22Rv1 (cell line): Measurements from ENCODE around the gene TBX5.
"Not testable (repeated sequence)": the region's sequence is repeated elsewhere in the genome, so short reads cannot be mapped to it uniquely, and the experiment has no call there.

Experiments
- H3K27ac ChIP-seq: fragments of 450-650 bp; 2 replicates; pipeline ENCODE4 v1.5.1; 2017
- CTCF ChIP-seq: fragments of 450-650 bp; IDR thresholded peaks from 2 replicates; pipeline ENCODE4 v1.5.1; 2017; ENCODE audit warnings: mild to moderate bottlenecking
- ZFX ChIP-seq: fragments of 450-650 bp; IDR thresholded peaks from 2 replicates; pipeline ENCODE4 v1.6.1; 2017; ENCODE audit warnings: antibody characterized with exemption, borderline replicate concordance

Gene TBX5

GRCh38 chr12:114371250-114371649 lies 34.7 kb downstream of the TBX5 start:
- no peak for TF ChIP-seq CTCF
- no peak for TF ChIP-seq ZFX

GRCh38 chr12:114368685-114369452 lies 37.1 kb downstream of the TBX5 start:
- no peak for TF ChIP-seq CTCF
- H3K27ac ChIP-seq, result no peak overlapping the region

More at GRCh38 chr12:114371250-114371649, 34.7 kb downstream of the TBX5 start:
- H3K27ac ChIP-seq, result no peak overlapping the region

- H3K27ac ChIP-seq, result no peak overlapping the region
- TF ChIP-seq CTCF (no peak), ZFX (no peak)
Observed at GRCh38 chr12:114361992-114362391, 44.0 kb downstream of the TBX5 start.

- no peak for TF ChIP-seq ZFX
- TF ChIP-seq CTCF, result no peak
- no peak overlapping the region for H3K27ac ChIP-seq
Observed at GRCh38 chr12:114361545-114361944, 44.4 kb downstream of the TBX5 start.

- TF ChIP-seq CTCF, result no peak
- TF ChIP-seq ZFX, result no peak
- H3K27ac ChIP-seq, result no peak overlapping the region
Observed at GRCh38 chr12:114360485-114360884, 45.5 kb downstream of the TBX5 start.

- H3K27ac ChIP-seq, result no peak overlapping the region
- TF ChIP-seq CTCF (peak; percentile 35), ZFX (no peak)
Observed at GRCh38 chr12:114355389-114356088, 50.4 kb downstream of the TBX5 start.

GRCh38 chr12:114349239-114349638 lies 56.7 kb downstream of the TBX5 start:
- not testable (repeated sequence) for H3K27ac ChIP-seq
